GM12872 (cell line): ENCODE results near the gene SPRED1.

ENCODE experiments used
- CTCF ChIP-seq: IDR thresholded peaks from 3 replicates; pipeline ENCODE4 v1.5.1; 2011; ENCODE audit warnings: low read depth, mild to moderate bottlenecking, low read length, moderate library complexity; ENCODE audit not compliant: insufficient read depth

Gene SPRED1

GRCh38 chr15:38297623-38298388 lies 45.2 kb downstream of the SPRED1 start:
- TF ChIP-seq CTCF = no peak

GRCh38 chr15:38299216-38299615 lies 46.6 kb downstream of the SPRED1 start:
- no peak for TF ChIP-seq CTCF

GRCh38 chr15:38300395-38300794 lies 47.8 kb downstream of the SPRED1 start:
- no peak for TF ChIP-seq CTCF

- TF ChIP-seq CTCF = no peak
Observed at GRCh38 chr15:38304481-38304880, 51.8 kb downstream of the SPRED1 start.

- TF ChIP-seq CTCF = no peak
Observed at GRCh38 chr15:38307251-38307650, 54.6 kb downstream of the SPRED1 start.

- TF ChIP-seq CTCF = no peak
Observed at GRCh38 chr15:38307861-38308641, 55.4 kb downstream of the SPRED1 start.

- TF ChIP-seq CTCF = no peak
Observed at GRCh38 chr15:38308797-38309196, 56.2 kb downstream of the SPRED1 start.
